HG03571 (cell line): ENCODE data around the gene DNAH14.
"Not testable (repeated sequence)": the region's sequence is repeated elsewhere in the genome, so short reads cannot be mapped to it uniquely, and the experiment has no call there.

Experiments
- ATAC-seq: cut with Tn5 transposase; IDR thresholded peaks from one replicate; pipeline ENCODE4 v1.9.1; 2021; ENCODE audit not compliant: unreplicated experiment

Gene DNAH14

GRCh38 chr1:225335098-225335778, 405.8 kb downstream of the DNAH14 start:
- ATAC-seq: not testable (repeated sequence)

GRCh38 chr1:225338545-225338944, 409.1 kb downstream of the DNAH14 start:
- ATAC-seq: no peak

GRCh38 chr1:225341642-225342041, 412.2 kb downstream of the DNAH14 start:
- ATAC-seq: no peak

GRCh38 chr1:225342695-225343094, 413.2 kb downstream of the DNAH14 start:
- no peak for ATAC-seq

GRCh38 chr1:225343618-225344017, 414.1 kb downstream of the DNAH14 start:
- ATAC-seq: no peak

- no peak for ATAC-seq
Observed at GRCh38 chr1:225347123-225347683, 417.7 kb downstream of the DNAH14 start.

- no peak for ATAC-seq
Observed at GRCh38 chr1:225348400-225348799, 418.9 kb downstream of the DNAH14 start.

- no peak for ATAC-seq
Observed at GRCh38 chr1:225349826-225350225, 420.4 kb downstream of the DNAH14 start.

GRCh38 chr1:225350872-225351271, 421.4 kb downstream of the DNAH14 start:
- no peak for ATAC-seq

GRCh38 chr1:225354906-225355305, 425.4 kb downstream of the DNAH14 start:
- ATAC-seq: no peak

GRCh38 chr1:225355863-225356262, 426.4 kb downstream of the DNAH14 start:
- no peak for ATAC-seq

- ATAC-seq: no peak
Observed at GRCh38 chr1:225360119-225360518, 430.6 kb downstream of the DNAH14 start.

- no peak for ATAC-seq
Observed at GRCh38 chr1:225361176-225361575, 431.7 kb downstream of the DNAH14 start.

GRCh38 chr1:225362805-225363204, 433.3 kb downstream of the DNAH14 start:
- no peak for ATAC-seq

- no peak for ATAC-seq
Observed at GRCh38 chr1:225364439-225364838, 435.0 kb downstream of the DNAH14 start.

GRCh38 chr1:225366018-225366417, 436.5 kb downstream of the DNAH14 start:
- no peak for ATAC-seq

- no peak for ATAC-seq
Observed at GRCh38 chr1:225366552-225366951, 437.1 kb downstream of the DNAH14 start.

GRCh38 chr1:225368036-225368552, 438.6 kb downstream of the DNAH14 start:
- ATAC-seq: no peak

- no peak for ATAC-seq
Observed at GRCh38 chr1:225371366-225372010, 442.0 kb downstream of the DNAH14 start.

GRCh38 chr1:225373155-225373554, 443.7 kb downstream of the DNAH14 start:
- no peak for ATAC-seq

GRCh38 chr1:225374996-225375395, 445.5 kb downstream of the DNAH14 start:
- no peak for ATAC-seq

- no peak for ATAC-seq
Observed at GRCh38 chr1:225378880-225379279, 449.4 kb downstream of the DNAH14 start.
